HG02970 (cell line): Measurements from ENCODE around the gene NT5DC4.

ENCODE experiments used
- ATAC-seq: cut with Tn5 transposase; IDR thresholded peaks from one replicate; pipeline ENCODE4 v1.9.1; 2021; ENCODE audit warnings: mild to moderate bottlenecking, moderate library complexity, moderate number of reproducible peaks; ENCODE audit not compliant: unreplicated experiment, low FRiP score

The NT5DC4 gene

GRCh38 chr2:112776113-112776512 lies 55.3 kb downstream of the NT5DC4 start:
- no peak for ATAC-seq

- ATAC-seq, result no peak
Observed at GRCh38 chr2:112777036-112777435, 56.2 kb downstream of the NT5DC4 start.

GRCh38 chr2:112779598-112779997 lies 58.8 kb downstream of the NT5DC4 start:
- ATAC-seq, result no peak

GRCh38 chr2:112782234-112782799 lies 61.5 kb downstream of the NT5DC4 start:
- ATAC-seq, result no peak

GRCh38 chr2:112783187-112783714 lies 62.4 kb downstream of the NT5DC4 start:
- no peak for ATAC-seq

- no peak for ATAC-seq
Observed at GRCh38 chr2:112784199-112785189, 63.7 kb downstream of the NT5DC4 start, which contains the start of gene IL1A. IL1A (minus strand) TSS chr2:112784493; CDS start chr2:112783770, 723 bp downstream.

- ATAC-seq, result no peak
Observed at GRCh38 chr2:112787294-112787693, 66.5 kb downstream of the NT5DC4 start.

- no peak for ATAC-seq
Observed at GRCh38 chr2:112787729-112788393, 67.0 kb downstream of the NT5DC4 start.

- ATAC-seq, result no peak
Observed at GRCh38 chr2:112788653-112789052, 67.8 kb downstream of the NT5DC4 start.
